ENCODE data around the gene DEFB124. TPM values are rescaled to one million over a fixed set of nuclear protein-coding genes. Genes with fewer than 3 reads are reported as not detected.
A peak's percentile ranks its signal among the peaks of the same experiment; 100 is the strongest.
"Not testable (repeated sequence)": the region's sequence is repeated elsewhere in the genome, so short reads cannot be mapped to it uniquely, and the experiment has no call there.

DEFB124 gene
- total RNA-seq, 4 donors from 2014 or later, result 3.2 TPM; not detected in 3

DNA sequence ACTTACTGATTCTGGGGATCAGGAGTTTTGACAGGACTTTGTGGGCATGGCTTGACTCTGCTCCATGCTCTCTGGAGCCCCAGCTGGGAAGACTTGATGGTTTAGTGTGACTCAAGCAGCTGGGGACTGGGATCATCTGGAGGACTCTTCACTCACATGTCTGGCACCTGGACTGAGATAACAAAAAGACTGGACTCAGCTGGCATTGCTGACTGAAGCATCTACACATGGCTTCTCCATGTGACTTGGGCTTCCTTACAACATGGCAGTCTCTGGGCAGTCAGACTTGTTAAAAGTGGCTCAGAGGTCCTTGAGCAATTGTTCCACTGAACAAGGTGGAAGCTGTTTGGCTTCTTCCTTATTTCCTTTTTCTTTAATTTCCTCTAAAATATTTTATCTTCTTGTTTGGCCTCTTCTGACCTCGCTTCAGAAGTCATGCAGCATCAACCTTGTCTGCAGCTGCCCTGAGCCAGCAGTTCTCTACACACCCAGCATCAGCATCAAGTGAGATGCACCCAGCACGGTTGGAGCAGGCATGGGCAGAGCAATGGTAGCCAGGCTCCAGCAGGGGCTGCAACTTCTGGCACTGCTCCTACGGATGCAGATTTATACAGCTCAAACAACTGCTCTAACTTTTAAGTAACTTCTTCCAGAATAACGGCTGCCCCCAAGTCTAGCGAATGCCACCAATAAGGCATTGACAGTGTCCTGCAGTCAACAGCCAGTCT lies 33.8 kb upstream of the DEFB124 start:
- no peak for DNase-seq
- TF ChIP-seq, protein P1, sequence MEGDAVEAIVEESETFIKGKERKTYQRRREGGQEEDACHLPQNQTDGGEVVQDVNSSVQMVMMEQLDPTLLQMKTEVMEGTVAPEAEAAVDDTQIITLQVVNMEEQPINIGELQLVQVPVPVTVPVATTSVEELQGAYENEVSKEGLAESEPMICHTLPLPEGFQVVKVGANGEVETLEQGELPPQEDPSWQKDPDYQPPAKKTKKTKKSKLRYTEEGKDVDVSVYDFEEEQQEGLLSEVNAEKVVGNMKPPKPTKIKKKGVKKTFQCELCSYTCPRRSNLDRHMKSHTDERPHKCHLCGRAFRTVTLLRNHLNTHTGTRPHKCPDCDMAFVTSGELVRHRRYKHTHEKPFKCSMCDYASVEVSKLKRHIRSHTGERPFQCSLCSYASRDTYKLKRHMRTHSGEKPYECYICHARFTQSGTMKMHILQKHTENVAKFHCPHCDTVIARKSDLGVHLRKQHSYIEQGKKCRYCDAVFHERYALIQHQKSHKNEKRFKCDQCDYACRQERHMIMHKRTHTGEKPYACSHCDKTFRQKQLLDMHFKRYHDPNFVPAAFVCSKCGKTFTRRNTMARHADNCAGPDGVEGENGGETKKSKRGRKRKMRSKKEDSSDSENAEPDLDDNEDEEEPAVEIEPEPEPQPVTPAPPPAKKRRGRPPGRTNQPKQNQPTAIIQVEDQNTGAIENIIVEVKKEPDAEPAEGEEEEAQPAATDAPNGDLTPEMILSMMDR (IDR thresholded peaks at IDR 0.05), result no peak
- no peak for TF ChIP-seq POLR2A (IDR thresholded peaks at IDR 0.05)
- H3K36me3 ChIP-seq, result no peaks in the 10 kb centered on the region
- no peaks in the 10 kb centered on the region for H3K9me3 ChIP-seq
- intact Hi-C loops (cut with DNase I; ENCODE audit: low total_unique reads), result no loop called here
- no peaks in the 10 kb centered on the region for H3K27me3 ChIP-seq
- H3K4me1 ChIP-seq, result no peaks in the 10 kb centered on the region
- H3K27ac ChIP-seq, result no peak overlapping the region
- H3K4me3 ChIP-seq, result no peak overlapping the region

DNA sequence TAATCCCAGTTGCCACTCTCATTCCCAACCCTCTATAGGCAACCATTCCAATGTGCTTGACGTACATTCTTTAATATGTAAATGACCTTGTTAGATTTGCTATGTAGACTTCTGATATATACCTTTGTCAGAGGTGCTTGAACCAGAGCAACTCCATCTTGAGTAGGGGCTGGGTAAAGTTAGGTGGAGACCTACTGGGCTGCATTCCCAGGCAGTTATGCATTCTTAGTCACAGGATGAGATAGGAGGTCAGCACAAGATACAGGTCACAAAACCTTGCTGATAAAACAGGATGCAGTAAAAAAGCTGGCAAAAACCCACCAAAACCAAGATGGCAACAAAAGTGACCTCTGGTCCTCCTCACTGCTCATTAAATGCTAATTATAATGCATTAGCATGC lies 31.0 kb upstream of the DEFB124 start:
- no peak for TF ChIP-seq POLR2A (IDR thresholded peaks at IDR 0.05)
- TF ChIP-seq, protein P1 (IDR thresholded peaks at IDR 0.05), result no peak

GRCh38 chr20:31502884-31503673 lies 28.2 kb upstream of the DEFB124 start:
- not testable (repeated sequence) for H3K4me3 ChIP-seq, H3K4me1 ChIP-seq, H3K27ac ChIP-seq, H3K27me3 ChIP-seq, H3K9me3 ChIP-seq, H3K36me3 ChIP-seq
- intact Hi-C loops (cut with DNase I; ENCODE audit: low total_unique reads), result loop anchor here (5.0 kb wide), 1 partner anchor 41 kb away; no protein-coding TSS in a partner anchor
- DNase-seq, result peak; percentile 85 to 88
- TF ChIP-seq, protein P1 (IDR thresholded peaks at IDR 0.05), result peak; percentile 96 to 98 (median 98)

More for the DNA sequence above, 31.0 kb upstream of the DEFB124 start:
- intact Hi-C loops (cut with DNase I; ENCODE audit: low total_unique reads), result no loop called here
- no peak overlapping the region for H3K4me3 ChIP-seq
- H3K27ac ChIP-seq, result no peak overlapping the region
- H3K27me3 ChIP-seq, result no peaks in the 10 kb centered on the region
- no peaks in the 10 kb centered on the region for H3K4me1 ChIP-seq
- no peaks in the 10 kb centered on the region for H3K36me3 ChIP-seq
- DNase-seq, result no peak
- no peaks in the 10 kb centered on the region for H3K9me3 ChIP-seq

DNA sequence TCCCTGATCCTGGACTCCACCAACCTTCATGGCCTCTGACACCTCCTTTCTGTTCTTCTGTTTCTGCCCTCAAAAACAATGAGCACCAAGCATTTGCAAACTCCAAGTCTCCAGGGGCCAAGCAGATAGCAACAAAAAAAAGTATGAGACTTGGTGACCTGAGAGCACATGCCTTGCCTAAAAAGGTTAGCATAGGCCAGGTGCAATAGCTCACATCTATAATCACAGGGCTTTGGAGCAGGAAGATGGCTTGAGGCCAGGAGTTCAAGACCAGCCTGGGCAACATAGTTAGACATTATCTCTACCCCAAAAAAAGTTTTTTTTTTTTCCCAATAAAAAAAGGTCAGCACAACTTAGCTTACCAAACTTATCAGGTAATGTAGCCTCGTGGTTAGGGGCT lies 25.6 kb upstream of the DEFB124 start:
- H3K9me3 ChIP-seq, result no peaks in the 10 kb centered on the region
- no peak overlapping the region for H3K27ac ChIP-seq
- no peaks in the 10 kb centered on the region for H3K36me3 ChIP-seq
- intact Hi-C loops (cut with DNase I; ENCODE audit: low total_unique reads), result loop anchor here (5.0 kb wide), 1 partner anchor 38 kb away; no protein-coding TSS in a partner anchor
- no peaks in the 10 kb centered on the region for H3K27me3 ChIP-seq
- peaks cover 0 to 6% of the 10 kb centered on the region in 2 donors for H3K4me1 ChIP-seq
- no peak for DNase-seq
- H3K4me3 ChIP-seq, result no peak overlapping the region
- TF ChIP-seq, protein P1 (IDR thresholded peaks at IDR 0.05), result no peak
- no peak for TF ChIP-seq POLR2A (IDR thresholded peaks at IDR 0.05)
